ENCODE measurements around the gene UBE3D.
"Not testable (repeated sequence)": the region's sequence is repeated elsewhere in the genome, so short reads cannot be mapped to it uniquely, and the experiment has no call there.

The UBE3D gene

DNA sequence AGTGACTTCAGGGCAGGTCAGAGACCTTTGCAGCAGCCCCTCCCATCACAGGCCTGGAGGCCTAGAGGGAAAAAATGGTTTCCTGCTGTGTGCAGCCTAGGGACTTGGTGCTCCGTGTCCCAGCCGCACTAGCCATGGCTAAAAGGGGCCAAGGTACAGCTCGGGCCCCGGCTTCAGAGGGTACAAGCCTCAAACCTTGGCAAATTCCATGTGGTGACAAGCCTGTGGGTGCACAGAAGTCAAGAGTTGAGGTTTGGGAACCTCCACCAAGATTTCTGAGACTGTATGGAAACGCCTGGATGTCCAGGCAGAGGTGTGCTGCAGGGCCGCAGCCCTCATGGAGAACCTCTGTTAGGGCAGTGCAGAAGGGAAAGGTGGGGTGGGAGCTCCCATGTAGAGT, 34.0 kb downstream of the UBE3D start:
- Histone ChIP-seq H3K79me2 (ENCODE audit: control insufficient read depth, low read length) (no peaks in the 10 kb centered on the region), H3K27ac (ENCODE audit: low read depth, low read length) (no peak overlapping the region), H3K27me3 (ENCODE audit: control insufficient read depth, low read length) (no peaks in the 10 kb centered on the region), H3K4me3 (ENCODE audit: low read length) (no peak overlapping the region), H3K9me2 (replicated peaks; ENCODE audit: control insufficient read depth, low read length) (no peaks in the 10 kb centered on the region), H4K20me1 (ENCODE audit: control insufficient read depth, insufficient read depth, low read depth, low read length) (no peaks in the 10 kb centered on the region), H3K36me3 (ENCODE audit: control insufficient read depth, low read length) (peaks cover 32% of the 10 kb centered on the region), H3F3A (ENCODE audit: control insufficient read depth, insufficient read depth) (no peaks in the 10 kb centered on the region), H3K4me2 (ENCODE audit: low read length) (no peak overlapping the region), H3K4me1 (ENCODE audit: control insufficient read depth, low read length) (no peaks in the 10 kb centered on the region), H3K9me3 (ENCODE audit: control insufficient read depth, insufficient read depth, low read length) (peaks cover 21% of the 10 kb centered on the region)
- TF ChIP-seq, protein P1, sequence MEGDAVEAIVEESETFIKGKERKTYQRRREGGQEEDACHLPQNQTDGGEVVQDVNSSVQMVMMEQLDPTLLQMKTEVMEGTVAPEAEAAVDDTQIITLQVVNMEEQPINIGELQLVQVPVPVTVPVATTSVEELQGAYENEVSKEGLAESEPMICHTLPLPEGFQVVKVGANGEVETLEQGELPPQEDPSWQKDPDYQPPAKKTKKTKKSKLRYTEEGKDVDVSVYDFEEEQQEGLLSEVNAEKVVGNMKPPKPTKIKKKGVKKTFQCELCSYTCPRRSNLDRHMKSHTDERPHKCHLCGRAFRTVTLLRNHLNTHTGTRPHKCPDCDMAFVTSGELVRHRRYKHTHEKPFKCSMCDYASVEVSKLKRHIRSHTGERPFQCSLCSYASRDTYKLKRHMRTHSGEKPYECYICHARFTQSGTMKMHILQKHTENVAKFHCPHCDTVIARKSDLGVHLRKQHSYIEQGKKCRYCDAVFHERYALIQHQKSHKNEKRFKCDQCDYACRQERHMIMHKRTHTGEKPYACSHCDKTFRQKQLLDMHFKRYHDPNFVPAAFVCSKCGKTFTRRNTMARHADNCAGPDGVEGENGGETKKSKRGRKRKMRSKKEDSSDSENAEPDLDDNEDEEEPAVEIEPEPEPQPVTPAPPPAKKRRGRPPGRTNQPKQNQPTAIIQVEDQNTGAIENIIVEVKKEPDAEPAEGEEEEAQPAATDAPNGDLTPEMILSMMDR (IDR thresholded peaks at IDR 0.05; ENCODE audit: low read depth, low read length, poor library complexity, severe bottlenecking): no peak
- no peak for TF ChIP-seq EZH2phosphoT487 (IDR thresholded peaks at IDR 0.05; ENCODE audit: borderline replicate concordance, low read length)

- Histone ChIP-seq H3K9me2 (replicated peaks; ENCODE audit: control insufficient read depth, low read length) (no peaks in the 10 kb centered on the region), H3K4me2 (ENCODE audit: low read length) (no peak overlapping the region), H3K4me1 (ENCODE audit: control insufficient read depth, low read length) (no peaks in the 10 kb centered on the region), H3K4me3 (ENCODE audit: low read length) (no peak overlapping the region), H3K79me2 (ENCODE audit: control insufficient read depth, low read length) (no peaks in the 10 kb centered on the region), H4K20me1 (ENCODE audit: control insufficient read depth, insufficient read depth, low read depth, low read length) (no peaks in the 10 kb centered on the region), H3K9me3 (ENCODE audit: control insufficient read depth, insufficient read depth, low read length) (peaks cover 3% of the 10 kb centered on the region; the same call in 1 of the 2 replicates), H3K27me3 (ENCODE audit: control insufficient read depth, low read length) (no peaks in the 10 kb centered on the region), H3K27ac (ENCODE audit: low read depth, low read length) (no peak overlapping the region), H3K36me3 (ENCODE audit: control insufficient read depth, low read length) (peaks cover 53% of the 10 kb centered on the region), H3F3A (ENCODE audit: control insufficient read depth, insufficient read depth) (no peaks in the 10 kb centered on the region)
- TF ChIP-seq, protein P1 (IDR thresholded peaks at IDR 0.05; ENCODE audit: low read depth, low read length, poor library complexity, severe bottlenecking): no peak
- no peak for TF ChIP-seq EZH2phosphoT487 (IDR thresholded peaks at IDR 0.05; ENCODE audit: borderline replicate concordance, low read length)
Measured at GRCh38 chr6:83019741-83020140, 45.9 kb downstream of the UBE3D start.

DNA sequence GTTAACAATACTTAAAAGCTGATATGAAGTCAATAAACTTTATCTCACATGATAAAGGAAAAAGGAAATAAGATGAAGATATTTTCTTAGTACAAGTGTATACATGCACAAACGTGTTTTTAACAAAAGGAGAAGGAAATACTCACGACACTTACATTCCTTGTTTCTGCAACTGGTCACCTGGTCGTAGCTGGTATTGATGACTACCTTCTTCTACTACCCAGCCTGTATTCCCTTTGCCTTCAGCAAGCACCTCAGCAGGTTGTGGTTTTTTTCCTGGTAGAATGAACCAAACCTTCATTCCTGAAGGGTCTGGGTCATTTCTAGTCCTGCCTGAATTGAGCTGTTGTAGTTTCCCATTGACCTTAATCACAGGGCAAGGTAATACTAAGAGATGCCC, 54.5 kb downstream of the UBE3D start:
- not testable (repeated sequence) for H3K79me2 ChIP-seq (ENCODE audit: control insufficient read depth, low read length); H3F3A ChIP-seq (ENCODE audit: control insufficient read depth, insufficient read depth); H3K4me3 ChIP-seq (ENCODE audit: low read length); H3K9me2 ChIP-seq (replicated peaks; ENCODE audit: control insufficient read depth, low read length); H3K4me2 ChIP-seq (ENCODE audit: low read length); H3K4me1 ChIP-seq (ENCODE audit: control insufficient read depth, low read length); H3K27me3 ChIP-seq (ENCODE audit: control insufficient read depth, low read length); H4K20me1 ChIP-seq (ENCODE audit: control insufficient read depth, insufficient read depth, low read depth, low read length); H3K9me3 ChIP-seq (ENCODE audit: control insufficient read depth, insufficient read depth, low read length); H3K27ac ChIP-seq (ENCODE audit: low read depth, low read length)
- peaks cover 30% of the 10 kb centered on the region for H3K36me3 ChIP-seq (ENCODE audit: control insufficient read depth, low read length)

DNA sequence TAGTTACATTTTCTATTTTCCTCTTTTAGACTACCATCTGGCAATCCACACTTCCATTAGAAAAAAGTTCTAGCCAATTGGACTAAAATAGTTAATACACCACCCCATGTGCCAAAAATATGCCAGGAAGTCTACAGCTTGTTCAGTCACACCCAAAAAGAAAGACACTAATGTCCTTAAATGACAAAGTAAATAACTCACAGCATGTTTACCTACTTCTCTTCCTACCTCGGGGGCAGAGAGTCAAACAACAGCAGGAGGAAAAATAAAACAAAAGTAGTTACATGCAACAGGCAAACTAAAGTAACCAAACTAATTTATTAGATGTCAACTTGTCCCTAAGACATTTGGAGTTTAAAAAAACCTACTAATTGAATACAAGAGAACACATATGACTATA, 57.0 kb downstream of the UBE3D start:
- Histone ChIP-seq H3K4me2 (ENCODE audit: low read length) (no peak overlapping the region), H3K4me3 (ENCODE audit: low read length) (no peak overlapping the region), H3K9me3 (ENCODE audit: control insufficient read depth, insufficient read depth, low read length) (no peaks in the 10 kb centered on the region), H3K27me3 (ENCODE audit: control insufficient read depth, low read length) (no peaks in the 10 kb centered on the region), H3K27ac (ENCODE audit: low read depth, low read length) (no peak overlapping the region), H3F3A (ENCODE audit: control insufficient read depth, insufficient read depth) (no peaks in the 10 kb centered on the region), H3K4me1 (ENCODE audit: control insufficient read depth, low read length) (peaks cover 8% of the 10 kb centered on the region; the same call in 1 of the 2 replicates), H3K9me2 (replicated peaks; ENCODE audit: control insufficient read depth, low read length) (no peaks in the 10 kb centered on the region), H4K20me1 (ENCODE audit: control insufficient read depth, insufficient read depth, low read depth, low read length) (no peaks in the 10 kb centered on the region), H3K36me3 (ENCODE audit: control insufficient read depth, low read length) (peaks cover 19% of the 10 kb centered on the region), H3K79me2 (ENCODE audit: control insufficient read depth, low read length) (no peaks in the 10 kb centered on the region)
- TF ChIP-seq, protein P1 (IDR thresholded peaks at IDR 0.05; ENCODE audit: low read depth, low read length, poor library complexity, severe bottlenecking): no peak
- TF ChIP-seq EZH2phosphoT487 (IDR thresholded peaks at IDR 0.05; ENCODE audit: borderline replicate concordance, low read length): no peak
